GM20431 (cell line): ENCODE results near the gene ERMAP.
"Not testable (repeated sequence)": the region's sequence is repeated elsewhere in the genome, so short reads cannot be mapped to it uniquely, and the experiment has no call there.

Experiments
- in situ Hi-C: fragments of 300-500 bp; cut with MseI, MboI; formaldehyde crosslinking; loops from one replicate; pipeline ENCODE4 v1.15.0; 2020; ENCODE audit warnings: low sequenced_read_pairs; ENCODE audit not compliant: unreplicated experiment

ERMAP gene

DNA sequence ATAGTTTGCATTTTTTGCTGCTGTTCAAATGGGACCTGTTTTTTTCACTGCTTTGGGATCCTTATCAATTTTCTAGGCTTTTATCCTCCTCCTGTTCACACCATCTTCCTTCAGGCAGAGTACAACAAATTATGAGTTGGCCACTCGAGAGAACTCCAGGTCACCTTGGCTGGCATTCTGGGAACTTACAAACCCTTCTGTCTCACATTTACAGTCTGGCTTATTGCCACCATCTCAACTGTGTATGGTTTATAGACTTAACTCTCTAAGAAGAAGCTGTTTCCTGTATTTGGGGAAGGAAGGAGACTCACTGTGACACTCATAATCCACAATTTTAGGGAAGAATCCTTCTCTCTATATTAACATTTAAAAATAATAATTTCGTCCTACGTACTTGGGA, 24.1 kb downstream of the ERMAP start:
- in situ Hi-C loops, result no loop called here

DNA sequence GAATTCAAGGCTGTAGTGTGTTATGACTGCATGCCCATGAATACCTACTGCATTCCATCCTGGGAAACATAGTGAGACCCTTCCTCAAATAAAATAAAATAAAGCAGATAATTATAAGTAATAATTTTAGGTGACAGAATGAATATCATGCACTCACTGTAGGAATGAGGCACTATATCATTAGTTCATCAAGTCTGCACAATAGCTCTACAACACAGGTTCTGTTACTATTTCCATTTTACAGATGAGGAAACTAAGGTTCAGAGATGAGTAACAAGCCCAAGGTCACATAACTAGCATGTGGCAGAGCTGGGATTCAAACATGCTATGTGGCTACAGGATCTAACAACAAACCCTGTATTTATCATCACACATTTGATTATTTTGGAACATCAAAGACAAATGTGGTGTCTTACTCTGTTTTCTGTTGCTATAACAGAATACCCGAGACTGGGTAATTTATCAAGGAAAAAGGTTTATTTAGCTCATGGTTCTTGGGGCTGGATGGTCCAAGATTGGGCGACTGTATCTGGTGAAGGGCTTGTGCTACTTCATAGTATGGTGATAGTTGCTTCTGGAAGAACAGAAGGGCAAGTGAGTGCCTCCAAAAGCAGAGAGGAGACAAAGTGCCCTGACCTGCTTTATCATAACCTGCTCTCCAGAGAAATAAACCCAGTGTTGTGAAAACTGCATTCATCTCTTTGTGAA, 24.7 kb downstream of the ERMAP start:
- in situ Hi-C loops, result no loop called here

DNA sequence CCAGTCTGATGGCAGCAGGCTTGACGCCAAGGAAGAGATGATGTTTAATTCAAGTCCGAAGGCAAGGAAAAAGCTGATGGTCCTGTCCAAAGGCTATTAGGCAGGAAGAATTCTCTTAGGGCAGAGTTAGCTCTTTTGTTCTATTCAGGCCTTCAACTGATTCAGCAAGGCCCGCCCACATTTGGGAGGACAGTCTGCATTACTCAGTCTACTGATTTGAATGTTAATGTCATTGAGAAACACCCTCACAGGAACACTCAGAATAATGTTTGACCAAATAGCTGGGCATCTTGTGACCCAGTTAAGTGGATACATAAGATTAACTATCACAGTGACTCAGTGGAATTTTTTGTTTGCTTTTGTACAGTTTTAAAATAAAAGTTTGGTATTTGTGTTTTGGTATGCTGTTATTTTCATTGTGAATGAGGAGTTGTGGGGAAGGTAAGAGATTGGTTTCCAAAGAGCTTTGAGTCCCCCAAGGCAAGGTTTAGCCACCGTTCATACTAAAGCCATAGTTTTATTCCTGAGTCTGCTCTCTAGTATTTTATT, 27.7 kb downstream of the ERMAP start:
- in situ Hi-C loops, result no loop called here

DNA sequence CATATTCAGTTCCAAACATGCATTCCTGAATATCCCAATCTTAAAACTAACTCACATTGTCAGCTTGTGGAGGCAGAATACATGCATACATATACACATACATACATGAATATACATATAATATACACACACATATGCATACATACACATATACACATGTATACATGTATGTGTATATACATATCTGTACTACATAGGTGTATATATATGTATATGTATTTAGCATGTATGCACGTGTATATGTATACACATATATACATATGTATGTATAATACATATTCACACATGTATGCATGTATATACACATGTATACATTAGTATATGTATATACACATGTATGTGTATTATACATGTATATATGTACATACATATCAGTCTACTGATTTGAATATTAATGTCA, 28.3 kb downstream of the ERMAP start:
- in situ Hi-C loops, result no loop called here

DNA sequence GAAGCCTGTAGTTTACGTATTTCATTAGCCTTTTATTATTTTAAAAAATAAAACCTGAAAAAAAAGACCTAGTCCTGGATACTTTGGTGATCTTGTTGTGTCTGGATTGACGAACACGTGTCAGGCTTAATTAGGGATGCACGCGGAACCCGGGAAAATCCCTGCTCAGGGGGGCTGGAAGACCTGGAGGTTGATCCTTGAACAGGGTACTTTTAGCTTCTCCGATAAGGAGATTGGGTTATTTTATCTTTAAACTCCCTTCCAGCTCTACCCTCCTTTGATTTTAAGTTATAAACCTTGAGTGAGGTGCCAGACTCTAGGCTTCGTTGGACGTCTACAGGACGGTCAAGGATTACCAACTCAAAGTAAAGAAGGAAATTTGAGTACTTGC, 28.9 kb downstream of the ERMAP start:
- in situ Hi-C loops, result no loop called here

DNA sequence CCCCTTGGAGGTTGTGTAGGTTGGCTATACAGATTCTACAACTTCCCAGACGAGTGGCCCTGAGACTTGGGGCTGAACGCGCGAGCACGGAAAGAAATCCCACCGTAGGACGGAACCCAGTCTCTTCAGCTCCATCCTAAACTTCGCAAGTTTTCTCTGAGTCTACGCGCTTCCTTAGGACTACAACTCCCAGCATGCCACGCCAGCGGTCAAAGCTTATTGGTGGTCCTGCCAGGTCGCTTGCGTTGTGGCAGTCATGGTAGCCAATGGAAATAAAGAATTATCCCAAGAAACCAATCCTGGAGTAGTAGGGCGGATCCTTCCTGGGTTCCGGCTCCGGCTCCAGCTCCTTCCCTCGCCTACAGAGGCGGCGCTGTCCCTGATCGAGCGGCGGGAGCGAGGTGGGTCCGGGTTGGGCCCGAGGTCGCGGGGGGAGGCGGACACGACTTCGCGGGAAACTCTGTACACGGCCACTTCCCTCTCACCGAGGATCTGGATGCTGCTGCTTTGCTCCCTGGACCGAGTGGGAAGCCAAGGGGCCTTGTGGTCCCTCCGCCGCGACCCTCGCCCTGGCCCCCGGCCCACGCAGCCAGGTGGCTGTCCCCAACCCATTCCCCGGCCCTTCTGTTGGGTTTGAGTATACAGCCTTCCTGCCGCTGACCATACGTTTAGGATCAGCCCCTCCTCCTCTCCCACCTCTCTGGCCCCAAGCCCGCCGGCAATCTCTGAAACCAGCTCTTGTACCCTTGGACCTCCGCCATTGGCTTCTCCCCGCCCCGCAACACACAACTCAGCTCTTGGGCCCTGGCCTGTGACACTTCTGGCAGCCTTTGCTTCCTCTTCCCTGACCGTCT, 29.6 kb downstream of the ERMAP start, which contains the start of gene ZNF691:
Gene ZNF691 (plus strand): TSS at position 357 of the 854 bp plus-strand sequence. CDS start 3,046 bp downstream, outside the sequence.
- in situ Hi-C loops, result no loop called here

DNA sequence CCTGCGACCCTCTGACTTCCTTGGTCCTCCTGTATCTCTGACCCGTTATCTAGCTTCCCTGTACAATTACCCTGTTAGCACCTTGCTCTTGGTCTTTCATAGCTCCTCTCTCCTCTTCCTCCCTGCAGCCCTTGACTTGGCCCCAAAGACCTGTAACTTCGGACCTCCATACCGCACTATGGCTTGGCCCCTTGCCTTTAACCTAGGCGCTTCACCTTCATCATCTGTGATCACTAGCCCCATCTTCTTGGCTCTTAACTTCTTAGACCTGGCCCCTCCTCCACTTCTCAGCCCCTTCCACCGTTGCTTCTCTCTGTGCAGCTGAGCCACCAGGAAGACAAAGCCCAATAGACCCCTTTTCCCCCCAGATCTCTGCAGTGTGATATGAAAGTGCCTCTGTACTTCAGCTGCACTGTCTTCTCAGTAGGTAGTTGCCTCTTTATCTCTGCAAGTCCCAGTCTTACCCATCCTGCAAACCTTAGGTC, 30.2 kb downstream of the ERMAP start:
- in situ Hi-C loops, result no loop called here

DNA sequence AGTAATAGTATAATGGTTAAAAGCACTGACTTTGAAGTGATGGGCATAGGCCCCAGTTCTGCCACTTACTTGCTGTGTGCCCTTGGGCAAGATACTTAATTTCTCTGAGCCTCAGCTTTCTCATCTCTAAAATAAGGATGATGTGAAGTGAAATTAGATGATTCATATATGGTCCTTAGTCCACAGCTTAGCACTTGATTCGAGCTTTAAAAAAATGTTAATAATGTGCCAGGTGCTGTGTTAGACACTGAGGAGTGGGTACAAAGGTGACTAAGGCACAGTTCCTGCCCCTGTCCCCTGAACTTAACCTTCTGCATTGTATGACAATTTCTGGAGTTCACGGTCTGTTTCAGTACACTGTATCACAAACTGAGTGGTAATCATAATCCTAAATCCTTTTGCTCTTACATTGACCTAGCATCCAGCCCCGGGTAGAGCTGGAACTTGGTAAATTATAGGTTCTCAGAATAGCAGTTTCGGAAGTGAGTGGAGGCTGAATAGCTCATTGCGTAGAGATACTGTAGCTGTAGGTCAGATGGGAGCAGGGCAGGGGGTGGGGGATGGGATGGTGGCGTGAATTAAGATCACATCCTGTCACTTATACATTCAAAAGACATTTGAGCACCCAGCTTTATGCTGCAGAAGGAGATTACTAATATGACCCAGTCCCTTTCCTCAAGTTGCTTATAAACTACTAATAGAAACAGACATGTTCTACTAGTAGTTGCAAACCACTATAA, 31.0 kb downstream of the ERMAP start:
- in situ Hi-C loops, result no loop called here

DNA sequence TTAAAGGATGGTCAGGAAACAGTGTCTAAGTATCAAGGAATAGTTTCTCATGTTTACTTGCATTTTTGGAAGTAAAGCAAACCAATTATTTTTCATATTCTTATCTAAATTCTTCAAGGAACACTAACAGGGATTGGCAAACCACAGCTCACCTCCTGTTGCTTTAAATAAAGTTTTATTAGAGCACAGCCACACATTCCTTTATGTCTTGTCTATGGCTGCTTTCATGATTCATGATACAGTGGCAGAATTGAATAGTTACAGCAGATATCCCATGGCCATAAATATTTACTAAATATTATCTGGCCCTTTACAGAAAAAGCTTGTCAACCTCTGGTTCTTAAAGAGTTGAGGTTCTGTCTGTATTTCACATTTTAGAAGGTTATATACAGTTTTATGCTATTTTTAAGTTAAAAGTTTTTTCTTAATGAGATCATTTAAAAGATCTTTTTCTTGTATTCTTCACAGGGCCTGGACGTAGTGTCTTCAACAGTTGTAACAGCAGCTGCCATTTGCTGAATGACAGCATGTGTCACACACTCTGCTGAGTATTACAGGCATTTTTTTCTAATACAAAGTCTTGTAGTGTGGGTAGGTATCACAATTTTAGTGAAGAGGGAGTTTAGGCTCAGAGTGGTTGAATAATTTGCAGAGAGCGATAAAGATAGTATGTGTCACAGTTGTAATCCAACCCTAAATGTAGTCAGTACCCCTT, 32.1 kb downstream of the ERMAP start:
- in situ Hi-C loops, result no loop called here

DNA sequence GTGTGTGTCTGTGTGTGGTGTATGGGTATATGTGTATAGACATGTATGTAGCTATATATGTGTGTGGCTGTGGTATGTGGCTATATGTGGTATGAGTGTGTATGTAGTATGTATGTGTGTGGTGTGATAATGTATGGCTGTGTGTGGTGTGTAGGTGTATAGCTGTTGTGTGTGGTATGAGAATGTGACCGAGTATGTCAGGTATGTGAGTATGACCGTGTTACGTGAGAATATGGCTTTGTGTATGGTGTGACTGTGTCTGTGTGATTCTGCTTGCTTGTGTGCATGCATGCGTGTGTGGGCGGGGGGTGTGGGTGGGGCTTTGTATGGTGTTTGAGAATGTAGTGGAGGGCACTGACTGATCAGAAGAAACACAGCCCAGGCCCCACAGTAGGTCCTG, 33.0 kb downstream of the ERMAP start:
- in situ Hi-C loops, result no loop called here

DNA sequence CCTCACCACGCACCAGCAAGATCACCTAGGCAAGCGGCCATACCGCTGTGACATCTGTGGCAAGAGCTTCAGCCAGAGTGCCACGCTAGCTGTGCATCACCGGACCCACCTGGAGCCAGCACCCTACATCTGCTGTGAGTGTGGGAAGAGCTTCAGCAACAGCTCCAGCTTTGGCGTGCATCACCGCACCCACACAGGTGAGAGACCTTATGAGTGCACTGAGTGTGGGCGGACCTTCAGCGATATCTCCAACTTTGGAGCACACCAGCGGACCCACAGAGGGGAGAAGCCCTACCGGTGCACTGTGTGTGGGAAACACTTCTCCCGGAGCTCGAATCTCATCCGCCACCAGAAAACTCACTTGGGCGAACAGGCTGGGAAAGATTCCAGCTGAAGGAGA, 34.5 kb downstream of the ERMAP start:
- in situ Hi-C loops, result no loop called here

DNA sequence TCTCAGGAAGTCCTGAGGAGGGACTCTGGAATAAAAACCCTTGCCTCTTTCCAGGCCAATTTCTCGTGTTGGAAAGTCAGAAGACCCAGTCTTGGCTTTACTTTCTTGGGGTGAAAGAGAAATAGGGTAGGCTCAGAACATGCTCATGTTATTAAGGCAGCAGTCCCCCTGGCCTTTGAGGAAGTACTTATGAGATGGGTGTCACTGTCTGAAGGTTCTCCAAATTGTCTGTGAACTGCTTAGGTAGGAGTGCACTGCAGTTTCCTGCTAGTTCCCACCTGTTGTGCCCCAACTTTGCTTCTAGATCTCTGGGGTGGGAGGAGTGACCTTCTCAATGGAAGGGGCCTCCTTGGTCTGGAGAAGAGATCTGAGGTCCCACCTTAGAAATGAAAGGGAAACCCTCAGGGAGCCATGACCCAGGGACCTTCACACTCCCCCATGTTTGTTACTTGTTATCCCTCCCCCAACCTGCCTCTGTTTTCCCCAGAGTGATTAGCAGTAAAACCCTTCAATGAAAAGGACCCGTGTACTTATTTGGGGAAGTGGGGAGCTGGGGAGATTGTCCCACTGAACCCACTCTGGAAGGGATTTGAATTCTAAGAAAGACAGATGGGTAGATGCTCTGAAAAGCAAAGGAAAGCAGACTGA, 35.2 kb downstream of the ERMAP start:
- in situ Hi-C loops, result no loop called here

DNA sequence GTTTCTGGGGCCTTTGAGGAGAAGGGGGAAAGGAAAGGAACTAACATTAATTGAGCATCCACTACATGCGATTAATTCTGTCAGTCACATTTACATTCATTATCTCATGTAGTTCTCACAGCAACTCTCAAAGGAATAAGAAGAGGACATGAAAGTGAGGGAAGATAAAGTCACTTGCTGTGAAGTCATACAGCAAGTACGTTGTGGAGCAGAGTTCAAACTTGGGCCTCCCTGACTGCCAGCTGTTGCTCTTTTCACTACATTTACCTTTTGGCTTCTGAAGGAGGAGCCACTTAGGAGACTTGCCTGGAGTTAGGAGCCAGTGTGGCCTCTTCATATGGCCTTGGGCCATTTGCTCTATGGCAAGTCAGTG, 35.7 kb downstream of the ERMAP start:
- in situ Hi-C loops, result no loop called here

DNA sequence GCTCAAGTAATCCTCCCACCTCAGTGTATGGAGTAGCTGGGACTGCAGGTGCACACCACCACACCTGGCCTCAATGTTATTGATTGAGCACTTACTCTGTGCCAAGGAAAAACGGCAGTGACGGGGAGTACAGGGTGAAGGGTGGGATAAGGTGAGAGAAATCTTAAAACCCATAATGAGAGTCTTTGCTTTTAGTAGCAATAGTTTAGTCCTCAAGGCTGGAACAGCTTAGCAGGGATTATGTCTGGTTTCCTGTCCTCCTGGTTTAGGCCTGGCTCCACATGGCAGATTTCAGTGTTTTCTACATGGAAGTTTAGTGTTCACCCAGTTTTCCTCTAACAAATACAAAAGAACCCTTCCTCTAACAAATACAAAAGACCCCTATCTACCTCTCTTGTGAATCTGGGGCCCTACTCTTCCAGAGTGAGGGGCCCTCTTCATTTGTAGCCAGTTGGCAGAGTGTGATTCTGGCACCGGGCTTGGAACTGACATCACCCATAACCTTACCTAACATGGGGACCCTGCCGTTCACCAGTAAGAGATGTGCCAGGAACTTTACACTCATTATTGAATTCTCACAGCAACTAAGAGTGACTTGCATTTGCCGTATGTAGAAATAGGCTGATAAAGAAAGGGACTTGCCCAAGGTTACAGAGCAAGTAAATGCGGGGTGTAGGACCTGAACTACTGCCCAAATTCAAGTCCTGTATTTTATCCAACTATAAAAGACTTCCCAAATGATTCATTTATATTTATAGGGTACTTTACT, 36.4 kb downstream of the ERMAP start:
- in situ Hi-C loops, result no loop called here

DNA sequence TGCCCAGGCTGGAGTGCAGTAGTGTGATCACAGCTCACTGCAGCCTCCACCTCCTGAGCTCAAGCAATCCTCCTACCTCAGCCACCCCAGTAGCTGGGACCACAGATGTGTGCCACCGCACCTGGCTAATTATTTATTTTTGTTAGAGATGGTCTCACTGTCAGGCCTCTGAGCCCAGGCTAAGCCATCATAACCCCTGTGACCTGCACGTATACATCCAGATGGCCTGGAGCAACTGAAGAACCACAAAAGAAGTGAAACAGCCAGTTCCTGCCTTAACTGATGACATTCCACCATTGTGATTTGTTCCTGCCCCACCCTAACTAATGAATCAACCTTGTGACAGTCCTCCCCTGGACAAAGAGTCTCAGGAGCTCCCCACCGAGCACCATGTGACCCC, 39.6 kb downstream of the ERMAP start:
- in situ Hi-C loops, result not testable (repeated sequence)

DNA sequence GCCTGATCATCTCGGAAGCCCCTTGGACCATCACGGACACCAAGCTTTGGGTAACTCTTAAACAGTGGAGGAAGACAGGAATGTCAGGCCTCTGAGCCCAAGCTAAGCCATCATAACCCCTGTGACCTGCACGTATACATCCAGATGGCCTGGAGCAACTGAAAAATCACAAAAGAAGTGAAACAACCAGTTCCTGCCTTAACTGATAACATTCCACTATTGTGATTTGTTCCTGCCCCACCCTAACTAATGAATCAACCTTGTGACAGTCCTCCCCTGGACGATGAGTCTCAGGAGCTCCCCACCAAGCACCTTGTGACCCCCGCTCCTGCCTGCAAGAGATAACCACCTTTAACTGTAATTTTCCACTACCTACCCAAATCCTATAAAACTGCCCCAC, 42.4 kb downstream of the ERMAP start:
- in situ Hi-C loops, result not testable (repeated sequence)

DNA sequence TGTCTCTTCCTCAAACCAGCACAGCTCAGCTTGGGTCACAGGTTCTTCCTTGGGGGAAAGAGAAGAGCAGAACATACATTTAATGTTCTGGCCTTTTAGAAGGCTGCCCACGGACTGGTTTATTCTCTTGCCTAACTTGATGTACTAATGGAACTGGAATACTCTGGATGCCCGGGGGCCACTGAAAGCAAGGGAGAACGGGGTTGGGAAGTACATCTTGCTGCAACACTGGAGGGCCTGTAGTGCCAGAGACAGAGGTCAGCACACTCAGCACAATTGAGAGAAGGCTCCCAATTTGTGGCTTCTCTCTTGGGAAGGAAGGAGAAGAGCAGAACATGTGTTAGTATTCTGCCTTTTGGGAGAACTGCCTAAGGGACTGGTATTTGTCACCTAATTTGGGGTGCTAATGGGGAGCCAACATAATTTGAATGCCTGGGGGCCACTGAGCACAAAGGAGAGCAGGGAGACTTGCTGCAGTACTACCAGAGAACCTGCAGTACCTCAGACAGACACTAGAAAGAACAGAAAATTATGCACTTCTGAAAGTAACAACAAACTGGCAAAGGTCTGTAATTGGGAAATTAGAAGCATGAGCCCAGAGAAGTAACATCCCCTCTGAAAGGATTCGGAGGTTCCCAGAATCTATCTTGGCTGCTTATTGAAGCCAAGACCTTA, 43.6 kb downstream of the ERMAP start:
- in situ Hi-C loops, result no loop called here

DNA sequence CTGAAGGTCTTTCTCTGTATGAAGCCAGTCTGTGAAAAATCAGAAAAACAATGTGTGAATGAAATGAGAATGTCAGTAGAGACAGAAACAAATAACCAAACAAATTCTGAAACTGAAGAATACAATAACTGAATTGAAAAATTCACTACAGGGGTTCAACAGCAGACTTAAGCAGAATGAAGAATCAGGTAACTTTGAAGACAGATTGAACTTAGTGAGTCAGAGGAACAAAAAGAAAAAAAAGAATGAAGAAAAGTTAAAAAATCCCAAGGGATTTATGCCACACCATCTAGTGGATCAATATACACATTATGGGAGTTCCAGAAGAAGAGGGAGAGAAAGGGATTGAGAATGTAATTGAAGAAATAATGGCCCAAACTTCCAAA, 44.1 kb downstream of the ERMAP start:
- in situ Hi-C loops, result no loop called here
